ENCODE results near the gene ILF3. TPM values are rescaled to one million over a fixed set of nuclear protein-coding genes. Genes with fewer than 3 reads are reported as not detected.
A peak's percentile ranks its signal among the peaks of the same experiment; 100 is the strongest.

ILF3 gene
- total and polyA plus RNA-seq, 2 of the 13 experiments (the other 11 are each of a cell fraction or from before 2014, with no cell fraction given) = 120 to 173 TPM

DNA sequence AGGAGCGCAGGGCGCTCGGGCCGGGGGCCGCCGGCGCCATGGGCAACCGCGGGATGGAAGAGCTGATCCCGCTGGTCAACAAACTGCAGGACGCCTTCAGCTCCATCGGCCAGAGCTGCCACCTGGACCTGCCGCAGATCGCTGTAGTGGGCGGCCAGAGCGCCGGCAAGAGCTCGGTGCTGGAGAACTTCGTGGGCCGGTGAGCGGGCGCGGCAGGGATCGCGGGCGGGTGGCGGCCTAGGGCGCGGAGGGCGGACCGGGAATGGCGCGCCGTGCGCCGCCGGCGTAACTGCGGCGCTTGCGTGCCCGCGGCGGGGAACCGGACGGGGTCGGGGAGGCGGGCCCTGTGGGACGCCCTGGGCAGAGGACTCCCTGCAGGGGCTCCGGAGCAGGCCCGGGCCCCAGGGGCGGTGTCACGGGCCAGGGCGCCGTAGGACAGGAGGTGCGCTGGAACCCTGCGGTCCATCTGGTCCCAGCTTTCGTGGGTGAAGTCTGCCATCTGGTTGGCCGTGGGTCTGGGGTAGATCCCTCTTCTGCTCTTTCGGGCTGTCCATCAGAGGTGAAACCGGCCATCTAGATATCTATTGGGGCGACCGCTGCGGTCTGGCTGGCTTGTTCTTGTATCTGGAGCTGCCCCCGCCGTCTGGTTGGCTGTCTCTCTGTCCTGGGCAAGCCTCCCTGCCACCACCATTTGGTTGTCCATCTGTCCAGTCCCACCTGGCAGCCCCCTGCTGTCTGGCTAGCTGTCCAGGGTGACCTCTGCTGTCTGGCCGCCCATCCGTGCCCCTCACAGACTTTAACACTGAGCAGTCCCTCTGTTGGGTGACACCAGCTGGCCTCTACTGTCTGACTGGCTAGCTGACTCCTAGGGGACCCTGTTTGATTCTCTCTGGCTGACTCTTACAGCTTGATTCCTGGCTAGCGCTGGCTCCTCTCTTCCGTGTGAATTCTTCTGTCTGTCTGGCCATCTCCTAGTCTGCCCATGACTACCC, 64.4 kb downstream of the ILF3 start (continued):
- TF ChIP-seq, protein P1, sequence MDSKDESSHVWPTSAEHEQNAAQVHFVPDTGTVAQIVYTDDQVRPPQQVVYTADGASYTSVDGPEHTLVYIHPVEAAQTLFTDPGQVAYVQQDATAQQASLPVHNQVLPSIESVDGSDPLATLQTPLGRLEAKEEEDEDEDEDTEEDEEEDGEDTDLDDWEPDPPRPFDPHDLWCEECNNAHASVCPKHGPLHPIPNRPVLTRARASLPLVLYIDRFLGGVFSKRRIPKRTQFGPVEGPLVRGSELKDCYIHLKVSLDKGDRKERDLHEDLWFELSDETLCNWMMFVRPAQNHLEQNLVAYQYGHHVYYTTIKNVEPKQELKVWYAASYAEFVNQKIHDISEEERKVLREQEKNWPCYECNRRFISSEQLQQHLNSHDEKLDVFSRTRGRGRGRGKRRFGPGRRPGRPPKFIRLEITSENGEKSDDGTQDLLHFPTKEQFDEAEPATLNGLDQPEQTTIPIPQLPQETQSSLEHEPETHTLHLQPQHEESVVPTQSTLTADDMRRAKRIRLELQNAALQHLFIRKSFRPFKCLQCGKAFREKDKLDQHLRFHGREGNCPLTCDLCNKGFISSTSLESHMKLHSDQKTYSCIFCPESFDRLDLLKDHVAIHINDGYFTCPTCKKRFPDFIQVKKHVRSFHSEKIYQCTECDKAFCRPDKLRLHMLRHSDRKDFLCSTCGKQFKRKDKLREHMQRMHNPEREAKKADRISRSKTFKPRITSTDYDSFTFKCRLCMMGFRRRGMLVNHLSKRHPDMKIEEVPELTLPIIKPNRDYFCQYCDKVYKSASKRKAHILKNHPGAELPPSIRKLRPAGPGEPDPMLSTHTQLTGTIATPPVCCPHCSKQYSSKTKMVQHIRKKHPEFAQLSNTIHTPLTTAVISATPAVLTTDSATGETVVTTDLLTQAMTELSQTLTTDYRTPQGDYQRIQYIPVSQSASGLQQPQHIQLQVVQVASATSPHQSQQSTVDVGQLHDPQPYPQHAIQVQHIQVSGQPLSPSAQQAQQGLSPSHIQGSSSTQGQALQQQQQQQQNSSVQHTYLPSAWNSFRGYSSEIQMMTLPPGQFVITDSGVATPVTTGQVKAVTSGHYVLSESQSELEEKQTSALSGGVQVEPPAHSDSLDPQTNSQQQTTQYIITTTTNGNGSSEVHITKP (CRISPR knock-in tag; IDR thresholded peaks at IDR 0.05; ENCODE audit: low read depth) = no peak
- TF ChIP-seq, protein P2, sequence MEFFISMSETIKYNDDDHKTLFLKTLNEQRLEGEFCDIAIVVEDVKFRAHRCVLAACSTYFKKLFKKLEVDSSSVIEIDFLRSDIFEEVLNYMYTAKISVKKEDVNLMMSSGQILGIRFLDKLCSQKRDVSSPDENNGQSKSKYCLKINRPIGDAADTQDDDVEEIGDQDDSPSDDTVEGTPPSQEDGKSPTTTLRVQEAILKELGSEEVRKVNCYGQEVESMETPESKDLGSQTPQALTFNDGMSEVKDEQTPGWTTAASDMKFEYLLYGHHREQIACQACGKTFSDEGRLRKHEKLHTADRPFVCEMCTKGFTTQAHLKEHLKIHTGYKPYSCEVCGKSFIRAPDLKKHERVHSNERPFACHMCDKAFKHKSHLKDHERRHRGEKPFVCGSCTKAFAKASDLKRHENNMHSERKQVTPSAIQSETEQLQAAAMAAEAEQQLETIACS (CRISPR knock-in tag; IDR thresholded peaks at IDR 0.05) = peak; percentile 43; the same call in 1 of the 2 replicates
- TF ChIP-seq AGO2 (optimal IDR thresholded peaks at IDR 0.05; ENCODE audit: low read depth, low read length) = peak; percentile 44
- TF ChIP-seq ZNF652 (CRISPR knock-in tag; IDR thresholded peaks at IDR 0.05; ENCODE audit: borderline replicate concordance, low read depth) = no peak
- TF ChIP-seq SETDB1 (CRISPR knock-in tag; IDR thresholded peaks at IDR 0.05; ENCODE audit: borderline replicate concordance) = no peak
- peak; percentile 37; the same call in 1 of the 2 replicates for TF ChIP-seq KDM5B (CRISPR knock-in tag; IDR thresholded peaks at IDR 0.05; ENCODE audit: borderline replicate concordance)
- no peak for TF ChIP-seq NFE2L1 (CRISPR knock-in tag; IDR thresholded peaks at IDR 0.05; ENCODE audit: borderline replicate concordance)
- TF ChIP-seq ZNF367 (CRISPR knock-in tag; IDR thresholded peaks at IDR 0.05; ENCODE audit: borderline replicate concordance) = peak; percentile 24; the same call in 1 of the 2 replicates
- 0 out of 2 replicates have a peak, but pooled peaks have one; percentile 67 for TF ChIP-seq ZNF567 (CRISPR knock-in tag; IDR thresholded peaks at IDR 0.05; ENCODE audit: borderline replicate concordance)
- peak; percentile 67; the same call in 1 of the 2 replicates for TF ChIP-seq ZNF776 (CRISPR knock-in tag; IDR thresholded peaks at IDR 0.05)
- 0 out of 2 replicates have a peak, but pooled peaks have one; percentile 55 for TF ChIP-seq BRD4 (CRISPR knock-in tag; IDR thresholded peaks at IDR 0.05)
- TF ChIP-seq ZNF691 (CRISPR knock-in tag; IDR thresholded peaks at IDR 0.05; ENCODE audit: borderline replicate concordance, low read depth) = no peak; the same call in 1 of the 2 replicates
- TF ChIP-seq U2AF1 (optimal IDR thresholded peaks at IDR 0.05; ENCODE audit: low read depth, low read length) = no peak
- peak; percentile 63; the same call in 1 of the 2 replicates for TF ChIP-seq ZNF343 (CRISPR knock-in tag; IDR thresholded peaks at IDR 0.05)
- no peak for TF ChIP-seq PAF1 (CRISPR knock-in tag; IDR thresholded peaks at IDR 0.05)
- no peak for TF ChIP-seq FOXP1 (IDR thresholded peaks at IDR 0.05)
- TF ChIP-seq FOXP1 (CRISPR knock-in tag; IDR thresholded peaks at IDR 0.05) = no peak
- TF ChIP-seq HNF4G (IDR thresholded peaks at IDR 0.05; ENCODE audit: borderline replicate concordance, low read depth, low read length) = no peak
- no peak for TF ChIP-seq HNF4G (CRISPR knock-in tag; IDR thresholded peaks at IDR 0.05; ENCODE audit: borderline replicate concordance, low read depth)
- TF ChIP-seq HNRNPLL (IDR thresholded peaks at IDR 0.05; ENCODE audit: low read depth, low read length, poor library complexity, severe bottlenecking) = peak; percentile 100
- TF ChIP-seq ZNF564 (CRISPR knock-in tag; IDR thresholded peaks at IDR 0.05) = no peak
- no peak; the same call in 1 of the 2 replicates for TF ChIP-seq ZNF558 (CRISPR knock-in tag; IDR thresholded peaks at IDR 0.05; ENCODE audit: borderline replicate concordance)
- no peak for TF ChIP-seq KLF15 (CRISPR knock-in tag; IDR thresholded peaks at IDR 0.05; ENCODE audit: borderline replicate concordance)

Measured in HepG2 (cell line).